Mesodermal cell (in vitro differentiated cells): ENCODE measurements around the gene PIK3AP1.
"Not testable (repeated sequence)": the region's sequence is repeated elsewhere in the genome, so short reads cannot be mapped to it uniquely, and the experiment has no call there.

Source experiments
- H3K27ac ChIP-seq: 2 replicates; pipeline ENCODE4 v1.7.0; 2013; ENCODE audit warnings: mild to moderate bottlenecking, low read depth, low read length, moderate library complexity; ENCODE audit not compliant: severe bottlenecking
- H3K36me3 ChIP-seq: 2 replicates; pipeline ENCODE4 v1.7.1; 2013; ENCODE audit warnings: mild to moderate bottlenecking, low read length, moderate library complexity; ENCODE audit not compliant: control insufficient read depth, insufficient read depth
- H3K4me1 ChIP-seq: one replicate; pipeline ENCODE4 v1.7.1; 2013; ENCODE audit warnings: mild to moderate bottlenecking, low read length; ENCODE audit not compliant: insufficient read depth, control insufficient read depth, poor library complexity, severe bottlenecking
- H3K4me3 ChIP-seq: 2 replicates; pipeline ENCODE4 v1.7.0; 2013; ENCODE audit warnings: low read length, control low read depth, mild to moderate bottlenecking; ENCODE audit not compliant: insufficient read depth, poor library complexity, severe bottlenecking; ENCODE audit errors: extremely low read depth
- H3K9me3 ChIP-seq: 2 replicates; pipeline ENCODE4 v1.7.1; 2013; ENCODE audit warnings: mild to moderate bottlenecking, low read length, moderate library complexity; ENCODE audit not compliant: control insufficient read depth
- WGBS, 2 experiments: methylation state at CpG; one replicate each; pipeline ENCODE4 v1.1.5; 2013; ENCODE audit warnings: missing lambda C conversion rate in 2 of 2; ENCODE audit not compliant: insufficient coverage in 2 of 2; 5-methylcytosine and 5-hydroxymethylcytosine counted together

The PIK3AP1 gene

GRCh38 chr10:96708456-96708855, 11.9 kb downstream of the PIK3AP1 start:
- Histone ChIP-seq H3K4me3 (no peak overlapping the region), H3K4me1 (no peaks in the 10 kb centered on the region), H3K9me3 (no peaks in the 10 kb centered on the region), H3K27ac (no peak overlapping the region), H3K36me3 (no peaks in the 10 kb centered on the region)
- WGBS, 2 experiments, result 93 to 100% methylated on average over 2 to 4 of the region's 7 CpGs

- Histone ChIP-seq H3K9me3 (no peaks in the 10 kb centered on the region), H3K27ac (no peak overlapping the region), H3K36me3 (no peaks in the 10 kb centered on the region), H3K4me3 (no peak overlapping the region), H3K4me1 (no peaks in the 10 kb centered on the region)
- WGBS, 2 experiments, result 89 to 100% methylated on average over 1 of the region's 1 CpG
Measured at GRCh38 chr10:96706331-96706853, 13.9 kb downstream of the PIK3AP1 start.

- 67 to 78% methylated on average over 1 of the region's 1 CpG for WGBS, 2 experiments
- Histone ChIP-seq H3K4me3 (no peak overlapping the region), H3K36me3 (no peaks in the 10 kb centered on the region), H3K9me3 (no peaks in the 10 kb centered on the region), H3K4me1 (no peaks in the 10 kb centered on the region), H3K27ac (no peak overlapping the region)
Measured at GRCh38 chr10:96705134-96705533, 15.2 kb downstream of the PIK3AP1 start.

GRCh38 chr10:96704563-96704962, 15.8 kb downstream of the PIK3AP1 start:
- Histone ChIP-seq H3K4me3 (no peak overlapping the region), H3K27ac (no peak overlapping the region), H3K36me3 (no peaks in the 10 kb centered on the region), H3K9me3 (no peaks in the 10 kb centered on the region), H3K4me1 (no peaks in the 10 kb centered on the region)
- WGBS, 2 experiments, result 93% methylated on average over 4 of the region's 4 CpGs; no CpG with 5 or more reads in 1 of the 2 experiments

GRCh38 chr10:96703358-96703757, 17.0 kb downstream of the PIK3AP1 start:
- H3K4me1 ChIP-seq, result no peaks in the 10 kb centered on the region
- H3K36me3 ChIP-seq, result no peaks in the 10 kb centered on the region
- WGBS, 2 experiments, result 80% methylated on average over 2 of the region's 4 CpGs; no CpG with 5 or more reads in 1 of the 2 experiments
- H3K9me3 ChIP-seq, result no peaks in the 10 kb centered on the region
- H3K27ac ChIP-seq, result no peak overlapping the region
- no peak overlapping the region for H3K4me3 ChIP-seq

GRCh38 chr10:96701265-96701664, 19.0 kb downstream of the PIK3AP1 start:
- Histone ChIP-seq H3K4me3 (no peak overlapping the region), H3K36me3 (no peaks in the 10 kb centered on the region), H3K27ac (no peak overlapping the region), H3K4me1 (no peaks in the 10 kb centered on the region), H3K9me3 (no peaks in the 10 kb centered on the region)
- no CpG with 5 or more reads among the region's 3 CpGs for WGBS, 2 experiments

- WGBS, 2 experiments, result 84% methylated on average over 8 of the region's 13 CpGs
- Histone ChIP-seq H3K4me3 (no peak overlapping the region), H3K4me1 (no peaks in the 10 kb centered on the region), H3K9me3 (no peaks in the 10 kb centered on the region), H3K27ac (no peak overlapping the region), H3K36me3 (no peaks in the 10 kb centered on the region)
Measured at GRCh38 chr10:96700374-96701099, 19.8 kb downstream of the PIK3AP1 start.

- Histone ChIP-seq H3K4me1 (no peaks in the 10 kb centered on the region), H3K4me3 (no peak overlapping the region), H3K9me3 (no peaks in the 10 kb centered on the region), H3K36me3 (no peaks in the 10 kb centered on the region), H3K27ac (no peak overlapping the region)
- 100% methylated on average over 1 of the region's 3 CpGs for WGBS, 2 experiments
Measured at GRCh38 chr10:96699613-96700012, 20.7 kb downstream of the PIK3AP1 start.

GRCh38 chr10:96698305-96698704, 22.0 kb downstream of the PIK3AP1 start:
- WGBS, 2 experiments, result 88 to 100% methylated on average over 2 to 4 of the region's 6 CpGs
- not testable (repeated sequence) for H3K9me3 ChIP-seq, H3K36me3 ChIP-seq

GRCh38 chr10:96697438-96697837, 22.9 kb downstream of the PIK3AP1 start:
- H3K9me3 ChIP-seq, result no peaks in the 10 kb centered on the region
- H3K4me3 ChIP-seq, result no peak overlapping the region
- no peak overlapping the region for H3K27ac ChIP-seq
- H3K4me1 ChIP-seq, result no peaks in the 10 kb centered on the region
- 80% methylated on average over 1 of the region's 3 CpGs; no CpG with 5 or more reads in 1 of the 2 experiments for WGBS, 2 experiments
- H3K36me3 ChIP-seq, result no peaks in the 10 kb centered on the region

More at GRCh38 chr10:96698305-96698704, 22.0 kb downstream of the PIK3AP1 start:
- not testable (repeated sequence) for H3K4me1 ChIP-seq, H3K27ac ChIP-seq, H3K4me3 ChIP-seq

- 96 to 100% methylated on average over 4 to 6 of the region's 7 CpGs for WGBS, 2 experiments
- no peak overlapping the region for H3K27ac ChIP-seq
- H3K36me3 ChIP-seq, result no peaks in the 10 kb centered on the region
- H3K4me3 ChIP-seq, result no peak overlapping the region
- H3K9me3 ChIP-seq, result no peaks in the 10 kb centered on the region
- H3K4me1 ChIP-seq, result no peaks in the 10 kb centered on the region
Measured at GRCh38 chr10:96696845-96697425, 23.4 kb downstream of the PIK3AP1 start.
